ENCODE measurements around the gene ZBTB48.

ZBTB48 gene

DNA sequence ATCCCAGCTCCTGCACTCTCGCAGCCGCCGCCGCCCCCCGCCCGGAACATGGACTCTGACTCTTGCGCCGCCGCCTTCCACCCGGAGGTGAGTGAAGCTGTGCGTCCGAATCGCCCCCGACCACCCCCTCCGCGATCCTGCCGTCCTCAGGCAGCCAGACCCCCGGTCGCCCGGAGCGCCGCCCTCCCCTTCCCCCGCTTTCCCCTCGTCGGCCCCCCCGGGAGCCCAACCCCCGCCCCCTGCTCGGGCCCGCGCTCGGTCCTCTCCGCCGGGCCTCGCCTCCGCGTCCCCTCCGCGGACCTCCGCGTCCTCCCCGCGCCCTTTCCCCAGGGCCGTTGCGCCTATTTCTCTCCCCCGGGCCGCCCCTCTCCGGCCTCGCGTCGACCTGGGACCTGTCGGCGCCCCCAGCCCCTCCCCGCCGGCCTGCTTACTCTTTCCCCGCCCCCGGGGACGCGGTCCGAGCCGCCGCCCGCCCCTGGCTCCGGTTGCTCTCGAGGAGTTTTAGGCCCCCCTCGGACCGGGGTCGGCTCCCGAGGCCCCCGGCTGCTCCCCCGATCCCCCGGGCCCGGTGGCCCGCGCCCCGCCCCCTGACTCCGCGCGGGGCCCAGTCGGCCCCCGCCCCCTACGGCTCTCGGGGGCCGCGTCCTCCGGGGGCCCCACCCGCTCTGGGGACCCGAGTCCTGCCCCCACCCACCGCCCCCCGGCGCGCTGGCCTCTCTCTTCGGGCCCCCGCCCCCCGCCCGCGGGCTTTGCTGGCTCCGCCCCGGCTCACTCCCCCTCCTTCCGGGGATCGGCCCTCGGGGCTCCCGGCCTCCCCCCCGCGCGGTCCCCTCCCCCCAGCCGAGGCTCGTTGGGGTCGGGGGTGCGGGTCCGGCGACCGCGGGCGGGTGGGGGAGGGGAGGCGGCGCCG is 34.5 kb downstream of the ZBTB48 start:
- DNase-seq = no peak

DNA sequence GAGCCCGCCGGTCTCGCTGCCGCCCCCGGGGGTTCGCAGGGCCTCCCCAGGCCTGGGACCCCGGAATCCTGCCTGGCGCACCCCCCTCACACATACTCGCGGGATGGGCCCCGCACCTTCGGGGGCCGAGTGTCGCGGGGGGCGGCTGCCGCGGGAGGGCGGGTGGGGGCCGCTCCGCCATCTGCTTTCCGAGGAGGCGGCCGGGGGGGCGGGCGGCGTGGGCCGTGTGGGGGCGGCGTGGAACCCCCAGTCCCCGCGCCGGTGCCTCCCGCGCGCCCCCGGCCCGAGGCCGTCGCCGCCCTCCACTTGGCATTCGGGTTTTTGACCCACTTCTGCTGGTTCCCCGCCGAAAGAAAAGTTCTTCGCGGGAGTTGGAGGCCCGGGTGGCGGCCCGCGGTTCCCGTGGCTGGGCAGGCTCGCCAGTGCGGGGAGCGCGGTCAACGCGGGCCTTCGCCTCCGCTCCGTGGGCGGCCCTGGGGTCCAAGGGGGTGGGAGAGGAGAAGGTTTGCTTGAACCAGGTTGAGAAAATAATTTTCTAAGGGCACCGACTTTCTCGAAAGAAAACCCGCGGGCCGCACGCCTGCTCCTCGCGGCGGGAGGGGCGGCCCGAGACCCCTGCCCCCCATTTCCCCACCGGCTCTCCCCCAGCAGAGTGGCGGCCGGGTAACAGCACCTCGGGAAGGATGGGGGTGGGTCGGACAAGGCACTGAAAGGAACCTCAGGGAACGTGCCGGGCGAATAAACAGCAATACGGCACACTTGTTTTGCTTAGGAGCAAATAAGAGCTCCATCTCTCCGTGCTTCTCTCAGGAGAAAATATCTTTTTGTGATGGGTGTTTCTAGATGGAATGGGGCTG is 35.4 kb downstream of the ZBTB48 start:
- DNase-seq = peak; percentile 15

DNA sequence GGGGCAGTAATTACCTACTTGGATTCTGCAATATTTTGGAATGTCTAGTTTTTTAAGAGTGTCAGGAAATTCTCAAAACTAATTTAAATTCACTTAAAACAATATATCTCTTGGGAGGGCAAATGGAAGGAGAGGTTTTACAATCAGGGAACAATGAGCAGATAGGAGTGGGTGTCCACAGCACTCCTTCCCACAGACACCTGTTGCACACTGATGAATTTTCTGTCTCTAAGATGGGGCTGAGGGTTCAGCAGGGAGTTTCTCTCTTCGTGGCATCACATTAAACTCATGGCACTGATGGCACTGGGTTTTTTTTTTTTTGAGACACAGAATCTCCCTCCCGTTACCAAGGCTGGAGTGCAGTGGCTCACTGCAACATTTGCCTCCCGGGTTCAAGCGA is 39.3 kb downstream of the ZBTB48 start:
- DNase-seq = no peak

DNA sequence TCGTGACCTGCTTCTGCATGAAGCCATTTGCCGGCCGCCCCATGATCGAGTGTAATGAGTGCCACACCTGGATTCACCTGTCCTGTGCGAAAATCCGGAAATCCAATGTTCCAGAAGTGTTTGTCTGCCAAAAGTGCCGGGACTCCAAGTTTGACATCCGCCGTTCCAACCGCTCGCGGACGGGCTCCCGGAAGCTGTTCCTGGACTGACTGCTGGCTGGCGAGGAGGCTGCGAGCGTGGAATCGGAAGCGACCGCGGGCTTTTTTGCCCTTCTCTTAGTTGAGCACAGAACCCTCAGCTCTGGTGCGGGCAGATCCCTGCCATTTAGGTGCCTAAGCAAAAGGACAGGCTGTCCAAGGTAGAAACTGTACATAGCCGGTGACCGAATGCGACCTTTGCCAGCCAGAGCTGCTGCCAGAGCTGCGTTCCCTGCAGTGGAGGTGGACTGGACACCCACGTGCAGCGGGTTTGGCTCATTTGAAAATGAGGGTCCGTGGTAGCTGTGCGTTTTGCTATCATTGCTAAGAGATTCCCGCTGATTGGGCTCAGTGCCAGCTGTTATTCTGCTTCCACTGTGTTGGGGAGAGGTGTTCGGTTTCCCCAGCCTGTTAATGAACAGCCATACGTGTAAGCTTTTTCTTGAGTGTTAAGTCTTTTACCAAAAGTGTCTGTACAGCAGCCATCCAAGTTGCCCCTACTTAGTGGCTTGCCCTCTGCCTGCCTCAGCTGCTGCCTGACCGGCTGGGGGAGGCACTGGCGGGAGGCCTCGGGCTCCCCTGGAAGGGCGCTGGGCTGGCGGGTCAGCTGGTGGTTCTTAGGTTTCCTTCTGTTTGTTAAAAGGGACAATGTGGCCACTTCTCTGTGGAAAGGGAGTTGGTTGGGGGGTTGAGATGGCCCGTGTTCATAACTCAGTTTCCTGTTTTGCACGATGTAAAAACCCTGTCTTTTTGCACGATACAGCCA is 41.9 kb downstream of the ZBTB48 start:
- DNase-seq = no peak

DNA sequence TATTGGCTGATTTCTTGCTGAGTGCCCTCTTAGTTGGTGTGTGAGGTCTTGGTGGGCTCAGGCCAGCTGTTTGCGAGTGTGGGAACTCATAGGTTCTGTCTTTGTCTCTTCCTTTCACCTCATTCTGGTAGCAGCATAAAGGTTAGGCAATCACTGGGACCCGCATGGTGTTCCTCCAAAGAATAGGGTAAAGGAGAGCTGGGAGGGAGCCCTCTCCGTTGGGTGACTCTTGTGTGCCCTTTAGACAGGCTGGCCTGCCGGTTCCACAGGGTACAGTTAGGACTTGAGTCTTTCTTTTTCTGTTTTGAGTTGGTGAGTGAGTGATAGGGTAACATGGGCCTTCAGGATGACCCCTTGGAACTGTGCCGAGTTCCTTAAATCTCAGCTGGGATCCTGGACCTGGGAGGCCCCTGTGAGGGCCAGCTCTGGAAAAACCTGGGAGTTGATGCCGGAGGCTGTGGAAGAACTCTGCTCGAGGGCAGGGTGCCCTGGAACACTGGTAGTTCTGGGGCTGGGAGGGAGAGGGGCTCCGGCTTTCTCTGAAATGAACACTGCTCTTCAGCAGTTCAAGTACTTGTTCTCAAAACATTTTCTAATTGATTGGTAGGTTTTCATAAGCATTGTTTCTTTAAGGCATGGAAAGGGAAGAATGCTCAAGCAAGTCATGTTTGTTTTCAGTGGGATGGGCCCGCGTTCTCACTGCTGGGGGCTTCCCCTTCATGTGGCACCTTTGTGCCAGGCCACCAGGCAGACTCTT is 42.8 kb downstream of the ZBTB48 start:
- DNase-seq = no peak

DNA sequence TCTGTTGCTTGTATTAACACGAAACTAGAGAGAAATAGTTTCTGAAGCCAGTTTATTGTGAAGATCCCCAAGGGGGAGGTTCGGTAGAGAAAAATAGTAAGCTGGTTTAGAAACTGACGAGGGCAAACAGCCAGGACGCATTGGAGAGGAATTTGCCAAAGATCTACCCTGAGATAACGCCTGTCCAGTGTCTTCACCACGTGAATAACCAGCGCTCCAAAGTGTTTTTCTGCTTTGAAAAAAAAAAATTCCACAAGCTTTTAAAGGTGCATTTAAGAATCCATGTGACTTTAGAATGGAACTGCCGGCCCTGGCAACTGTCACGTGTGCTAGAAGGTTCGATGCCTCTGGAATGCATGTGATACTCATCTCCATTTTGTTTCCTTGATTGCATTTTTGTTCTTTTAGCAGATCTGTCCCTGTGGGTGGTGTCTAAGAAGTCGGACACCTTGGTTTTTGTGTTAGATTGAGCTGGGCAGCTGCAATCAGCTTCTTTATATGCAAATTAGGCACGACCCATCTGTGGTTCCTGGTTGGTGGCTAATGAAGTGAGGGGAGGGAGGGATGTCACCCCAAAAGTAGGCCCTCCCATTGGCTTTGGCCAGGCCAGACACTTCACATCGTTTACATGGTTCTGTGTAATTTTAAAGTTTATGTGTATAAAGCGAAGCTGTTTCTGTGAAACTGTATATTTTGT is 43.6 kb downstream of the ZBTB48 start:
- DNase-seq = no peak

DNA sequence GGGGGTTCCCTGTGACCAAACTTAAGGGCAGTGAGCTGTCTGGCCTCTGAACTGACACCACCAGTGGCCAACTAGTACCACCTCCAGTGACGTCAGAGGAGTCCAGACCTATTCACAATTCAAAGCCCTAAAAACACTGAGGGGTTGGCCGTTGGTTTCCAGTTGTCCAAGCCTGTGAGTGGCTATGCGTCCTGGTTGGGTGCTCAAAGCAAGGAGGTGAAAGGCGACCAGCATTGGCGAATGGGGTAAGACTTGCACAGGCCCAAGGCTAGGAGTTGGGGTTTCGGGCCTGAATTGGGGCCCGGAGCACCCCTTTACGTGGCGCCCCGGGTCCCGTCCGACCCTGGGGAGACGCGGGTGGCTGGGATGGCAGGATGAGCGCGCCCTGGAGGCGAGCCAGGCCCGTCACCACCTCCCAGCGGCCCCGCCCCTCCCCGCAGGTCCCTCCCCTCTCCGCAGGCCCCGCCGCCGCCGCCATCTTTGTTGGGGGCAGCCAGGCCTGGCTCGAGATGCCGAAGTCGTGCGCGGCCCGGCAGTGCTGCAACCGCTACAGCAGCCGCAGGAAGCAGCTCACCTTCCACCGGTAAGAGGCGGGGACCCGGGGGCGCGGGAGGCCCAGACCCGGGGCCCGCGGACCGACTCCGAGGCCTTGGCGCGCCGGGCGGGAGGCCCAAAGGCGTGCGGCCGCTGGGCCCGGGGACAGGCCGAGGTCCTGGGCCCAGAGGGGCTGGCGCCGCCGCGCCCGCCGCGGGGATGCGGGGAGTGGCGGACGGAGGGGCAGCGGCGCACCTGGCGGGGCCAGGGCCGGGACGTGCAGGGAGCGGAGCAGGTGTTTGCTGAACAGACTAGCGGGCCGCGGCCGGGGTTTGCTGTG is 45.2 kb downstream of the ZBTB48 start, which contains the start of gene THAP3:
Gene THAP3, plus strand, starts transcription at position 159 of the 874 bp plus-strand sequence. Its CDS starts 351 bp downstream, at position 510.
- peak; percentile 83 for DNase-seq

DNA sequence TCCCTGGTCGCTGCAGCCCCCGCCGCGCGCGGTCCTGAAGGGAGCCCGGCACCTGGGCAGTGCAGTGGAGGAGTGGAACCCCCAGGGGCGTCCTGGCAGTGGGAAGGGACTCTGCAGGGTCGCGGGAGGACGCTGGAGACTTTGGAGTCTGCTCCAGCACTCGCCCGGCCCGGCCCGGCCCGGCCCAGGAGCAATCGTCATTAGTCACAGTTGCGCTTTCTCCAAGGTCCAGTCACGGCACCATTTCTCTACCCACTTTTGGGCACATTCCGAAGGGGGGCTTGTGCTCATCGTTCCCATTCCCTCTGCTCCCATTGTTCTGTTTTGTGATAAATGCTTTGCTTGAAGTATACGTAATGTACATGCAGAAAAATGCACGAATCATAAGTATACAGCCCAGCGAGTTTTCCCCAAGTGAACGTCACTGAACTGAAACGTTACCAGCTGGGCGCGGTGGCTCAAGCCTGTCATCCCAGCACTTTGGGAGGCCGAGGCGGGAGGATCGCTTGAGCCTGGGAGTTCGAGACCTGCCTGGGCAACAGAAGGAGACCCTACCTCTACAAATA is 45.9 kb downstream of the ZBTB48 start:
- DNase-seq = peak; percentile 25

DNA sequence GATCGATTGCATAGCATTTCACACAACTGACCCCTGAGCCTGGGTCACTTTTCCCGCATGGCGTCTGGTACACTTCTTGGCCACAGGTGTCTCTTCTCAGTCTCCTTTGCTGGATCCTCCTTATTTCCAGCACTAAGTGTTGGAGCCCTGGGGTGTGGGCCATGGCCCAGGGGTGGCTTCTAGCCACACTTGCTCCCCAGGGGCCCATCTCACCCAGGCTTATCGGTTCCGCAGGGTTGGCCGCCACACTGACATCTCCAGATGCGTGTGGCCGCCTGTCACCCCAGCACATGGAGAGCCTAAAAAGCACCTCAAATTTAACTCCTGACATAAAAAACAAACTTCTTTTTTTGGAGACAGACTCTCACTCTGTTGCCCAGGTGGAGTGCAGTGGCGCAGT is 47.2 kb downstream of the ZBTB48 start:
- DNase-seq = no peak

DNA sequence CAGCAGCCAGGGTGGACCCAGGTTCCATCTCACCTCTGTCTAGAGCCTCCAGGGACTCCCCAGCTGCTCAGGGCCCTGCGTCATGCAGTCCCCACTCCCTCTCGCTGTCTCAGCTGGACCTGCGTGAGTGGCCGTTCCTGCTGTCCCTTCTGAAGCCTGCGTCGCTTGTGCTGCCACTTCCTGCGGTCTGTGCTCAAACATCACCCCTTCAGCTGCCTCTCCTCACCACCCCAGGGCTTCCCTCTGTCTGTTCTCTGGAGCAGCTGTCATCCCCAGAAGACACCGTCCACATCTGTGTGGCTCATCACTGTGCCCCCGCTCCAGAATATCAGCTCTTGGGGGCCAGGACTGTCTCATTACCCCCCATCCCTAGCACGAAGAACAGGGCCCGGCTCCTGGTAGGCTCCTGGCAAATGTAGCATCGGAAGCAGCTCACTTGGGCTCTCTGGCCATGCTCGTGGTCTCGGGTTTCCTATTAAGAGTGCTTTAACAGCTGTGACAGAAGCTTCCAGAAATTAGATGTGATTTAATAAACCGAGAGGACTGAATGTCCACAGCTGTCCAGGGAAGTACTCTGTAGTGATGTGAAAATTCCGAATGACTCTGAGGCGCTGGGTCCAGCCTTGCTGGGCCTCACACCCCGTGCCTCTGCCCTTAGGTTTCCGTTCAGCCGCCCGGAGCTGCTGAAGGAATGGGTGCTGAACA is 48.2 kb downstream of the ZBTB48 start:
- DNase-seq = no peak

DNA sequence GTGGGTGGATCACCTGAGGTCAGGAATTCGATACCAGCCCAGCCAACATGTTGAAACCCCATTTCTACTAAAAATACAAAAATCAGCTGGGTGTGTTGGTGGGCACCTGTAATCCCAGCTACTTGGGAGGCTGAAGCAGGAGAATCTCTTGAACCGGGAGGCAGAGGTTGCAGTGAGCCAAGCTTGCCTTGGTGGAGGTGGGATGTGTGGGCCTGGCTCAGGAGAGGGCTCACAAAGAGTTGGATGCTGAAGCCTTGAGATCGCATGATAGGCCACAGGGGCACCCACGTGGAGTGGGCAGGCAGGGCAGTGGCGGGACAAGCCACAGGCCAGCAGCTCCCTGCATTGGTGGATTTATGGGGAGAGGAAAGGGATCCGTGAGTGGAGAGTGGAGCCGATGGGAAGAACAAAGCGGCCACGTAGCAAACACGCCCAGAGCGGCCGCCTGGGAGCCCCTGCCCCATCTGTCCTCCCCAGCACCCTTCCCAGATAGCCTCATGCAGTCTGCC is 49.2 kb downstream of the ZBTB48 start:
- no peak for DNase-seq

DNA sequence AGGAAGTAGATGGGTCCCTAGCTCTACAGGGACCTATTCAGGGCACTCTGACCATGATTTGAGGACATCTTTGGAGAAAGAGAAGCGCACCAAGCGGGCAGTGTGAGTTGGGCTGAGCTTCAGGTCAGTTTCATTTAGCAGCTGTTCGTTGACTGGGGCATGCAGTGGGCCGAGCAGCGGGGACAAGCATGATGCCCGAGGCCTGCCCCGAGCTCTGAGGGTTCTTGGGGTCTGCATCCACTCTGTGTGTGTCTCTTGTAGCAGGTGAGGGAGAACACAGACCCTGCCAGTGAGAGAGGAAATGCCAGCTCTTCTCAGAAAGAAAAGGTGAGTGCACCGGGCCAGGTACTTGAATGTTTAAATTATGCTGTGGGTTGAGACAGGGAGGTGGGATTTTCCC is 50.2 kb downstream of the ZBTB48 start:
- DNase-seq = no peak

DNA sequence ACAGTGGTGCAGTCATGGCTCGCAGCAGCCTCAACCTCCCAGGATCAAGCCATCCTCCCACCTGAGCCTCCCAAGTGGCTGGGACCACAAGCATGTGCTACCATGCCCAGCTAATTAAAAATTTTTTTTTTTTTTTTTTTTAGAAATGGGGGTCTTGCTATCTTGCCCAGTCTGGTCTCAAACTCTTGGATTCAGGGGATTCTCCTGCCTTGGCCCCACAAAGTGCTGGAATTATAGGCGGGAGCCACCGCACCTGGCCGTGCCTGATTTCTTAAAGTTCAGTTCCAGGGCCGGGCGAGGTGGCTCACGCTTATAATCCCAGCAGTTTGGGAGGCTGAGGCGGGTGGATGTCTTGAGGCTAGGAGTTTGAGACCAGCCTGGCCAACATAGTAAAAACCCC is 51.3 kb downstream of the ZBTB48 start:
- DNase-seq = no peak

DNA sequence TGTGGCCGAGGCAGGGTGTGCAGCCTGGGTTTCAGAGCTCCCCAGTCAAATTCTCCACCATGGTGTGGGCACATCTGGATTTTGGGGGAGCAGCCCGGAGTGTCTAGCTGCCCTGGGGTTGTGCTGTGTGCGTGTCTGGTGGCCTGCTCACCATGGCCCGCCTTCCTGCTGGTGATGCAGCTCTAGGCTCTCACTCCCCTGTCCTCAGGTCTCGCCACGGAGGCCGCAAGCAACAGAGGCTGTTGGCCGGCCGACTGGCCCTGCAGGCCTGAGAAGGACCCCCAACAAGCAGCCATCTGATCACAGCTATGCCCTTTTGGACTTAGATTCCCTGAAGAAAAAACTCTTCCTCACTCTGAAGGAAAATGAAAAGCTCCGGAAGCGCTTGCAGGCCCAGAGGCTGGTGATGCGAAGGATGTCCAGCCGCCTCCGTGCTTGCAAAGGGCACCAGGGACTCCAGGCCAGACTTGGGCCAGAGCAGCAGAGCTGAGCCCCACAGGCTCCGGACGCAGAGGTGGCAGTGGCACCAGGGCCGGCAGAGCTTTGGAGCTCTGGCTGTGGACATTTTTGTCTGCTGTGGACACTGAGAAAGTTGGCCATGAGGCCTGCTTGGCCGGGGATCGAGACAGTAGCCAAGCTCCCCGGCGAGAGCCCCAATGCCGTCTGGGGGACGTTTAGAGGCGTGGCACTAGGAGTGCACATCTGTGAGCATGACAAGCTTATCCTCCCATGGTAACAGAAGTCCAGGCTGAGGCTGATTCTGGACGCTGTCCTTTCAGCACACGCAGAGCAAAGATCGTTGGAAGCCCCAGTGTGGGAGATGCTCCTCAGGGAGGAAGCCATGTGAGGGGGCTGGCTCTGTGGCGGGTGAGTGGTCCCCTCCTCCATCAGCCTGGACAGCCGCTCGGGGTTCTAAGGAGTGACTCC is 53.1 kb downstream of the ZBTB48 start:
- DNase-seq = no peak

DNA sequence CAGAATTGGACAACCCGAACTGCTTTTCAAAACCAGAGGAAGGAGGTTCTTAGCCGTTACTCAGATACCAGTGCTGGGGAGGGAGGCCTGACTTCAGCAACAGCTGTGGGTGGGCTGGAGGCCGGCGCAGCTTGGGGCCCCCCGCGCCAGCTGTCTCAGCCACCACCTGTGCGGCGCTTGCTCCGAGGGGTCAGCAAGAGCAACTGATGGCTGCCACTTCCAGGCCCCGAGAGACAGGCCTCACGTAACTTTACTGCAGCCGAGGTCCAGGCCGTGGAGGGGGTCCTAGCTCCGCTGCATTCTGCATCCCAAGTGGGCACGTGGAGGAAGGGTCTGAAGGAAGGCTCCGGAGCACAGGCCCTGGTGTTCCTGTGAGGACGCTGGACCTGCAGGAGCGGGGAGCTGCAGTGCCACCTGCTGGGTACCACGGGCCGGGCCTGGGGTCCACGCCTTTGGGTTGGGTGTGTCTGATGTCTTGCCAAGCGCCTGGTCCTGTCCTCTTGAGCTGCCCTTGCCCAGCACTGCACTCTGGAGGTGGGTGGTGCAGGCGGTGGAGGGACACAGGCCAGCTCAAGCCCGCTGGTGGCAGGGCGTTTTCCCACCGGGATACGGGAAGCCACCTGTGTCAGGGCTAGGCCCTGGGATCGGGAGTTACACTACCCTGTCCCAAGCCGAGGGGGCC is 54.7 kb downstream of the ZBTB48 start:
- peak; percentile 9 for DNase-seq

DNA sequence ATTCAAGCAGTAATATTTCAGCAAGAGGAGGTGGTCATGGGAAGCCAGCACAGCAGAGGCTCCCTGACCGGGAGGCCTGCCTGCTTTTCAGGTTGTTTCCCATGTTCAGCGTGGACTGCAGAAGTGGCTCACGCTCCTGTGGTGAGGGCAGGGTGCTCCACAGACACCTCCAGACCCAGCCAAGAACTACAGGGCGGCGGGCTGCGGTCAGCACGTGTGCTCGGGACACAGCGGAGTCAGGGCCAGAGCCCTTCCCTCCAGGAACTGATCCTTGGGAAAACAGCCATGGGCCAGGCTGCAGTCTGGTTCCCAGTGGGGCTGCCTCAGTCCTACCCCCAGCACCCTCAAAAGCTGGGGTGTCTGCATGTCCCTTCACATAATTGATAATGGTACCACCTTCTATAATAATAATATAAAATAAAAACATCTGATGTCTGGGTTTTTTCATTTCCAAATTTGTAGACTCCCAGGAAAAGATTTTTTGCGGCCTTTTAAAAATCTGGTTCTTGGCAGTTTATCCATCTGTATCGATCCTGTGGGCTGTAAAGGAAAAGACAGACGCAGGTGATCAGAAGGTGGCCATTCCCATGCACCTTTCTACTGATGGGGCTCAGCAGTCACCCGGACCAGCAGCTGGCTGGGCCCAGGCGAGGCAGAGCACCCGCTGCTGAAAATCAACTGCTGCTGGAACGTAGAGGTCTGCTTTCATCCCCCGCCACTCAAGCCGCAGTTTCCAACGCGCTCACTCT is 55.5 kb downstream of the ZBTB48 start:
- no peak for DNase-seq

All from HCEC 1CT (cell line).